K562 (cell line): Measurements from ENCODE around the gene GET4. TPM values are rescaled to one million over a fixed set of nuclear protein-coding genes. Genes with fewer than 3 reads are reported as not detected.

Source experiments
- ATAC-seq: fragments of 200-7000 bp; cut with Tn5 transposase; 3 replicates; pipeline ENCODE4 v1.9.1; 2020; ENCODE audit warnings: moderate library complexity
- BruUV-seq: library from RNA; stranded (reverse); fragments of 400-500 nt; replicated peaks from 2 replicates; lab custom pipeline; 2021; lab: Mats Ljungman, UMichigan
- CTCF ChIA-PET: fragments of 300-600 bp; formaldehyde crosslinking; extraction: SDS; loops from one replicate; lab custom pipeline; 2021; ENCODE audit warnings: low intra/inter-chr PET ratio; lab: Yijun Ruan, JAX
- POLR2A ChIA-PET: fragments of 300-600, 350-650 bp; sonication (Branson Sonifier 250); formaldehyde crosslinking; extraction: SDS; loops from one replicate; lab custom pipeline; 2021; ENCODE audit warnings: antibody characterized with exemption, inconsistent platforms; lab: Yijun Ruan, JAX
- DNase-seq, 4 experiments: peaks; one replicate each; pipeline versions ENCODE4 v3.0.0 to v3.0.0-alpha.2; 2011 to 2018; ENCODE audit warnings: low spot score in 3 of 4, mixed read lengths in 3 of 4; ENCODE audit errors: extremely low read depth in 1 of 4
- FAIRE-seq: peaks from 2 replicates; lab custom pipeline; 2011; peaks lifted over from hg19 to GRCh38; lab: Jason Lieb, UNC
- H2AFZ ChIP-seq: 2 replicates; pipeline ENCODE4 v1.6.0; 2011; ENCODE audit warnings: low read depth, low read length, control low read depth, inconsistent platforms
- H3K27ac ChIP-seq: fragments of 200-600 bp; 3 replicates; pipeline ENCODE4 v1.8.0; 2011; ENCODE audit warnings: low read depth, mild to moderate bottlenecking, control low read depth, inconsistent platforms, low read length, moderate library complexity, mixed read lengths; ENCODE audit errors: extremely low read depth
- H3K27me3 ChIP-seq, 2 experiments: fragments of 300-600 bp in 1 of 2; 2 replicates in 1 of 2; 3 replicates in 1 of 2; pipeline versions ENCODE4 v1.6.0 to v1.8.0; 2011; ENCODE audit warnings: inconsistent platforms in 2 of 2, low read length in 2 of 2, mild to moderate bottlenecking in 1 of 2, mixed read lengths in 1 of 2, moderate library complexity in 1 of 2; ENCODE audit not compliant: control insufficient read depth in 2 of 2, insufficient read depth in 2 of 2
- H3K36me3 ChIP-seq: fragments of 300-600 bp; 3 replicates; pipeline ENCODE4 v1.8.0; 2011; ENCODE audit warnings: mild to moderate bottlenecking, low read length, inconsistent platforms; ENCODE audit not compliant: control insufficient read depth, insufficient read depth
- H3K4me1 ChIP-seq, 2 experiments: fragments of 200-600 bp in 1 of 2; replicated peaks in 1 of 2; 2 replicates in 1 of 2; 3 replicates in 1 of 2; pipeline versions ENCODE4 v1.5.1 to v1.8.0; 2011; ENCODE audit warnings: inconsistent platforms in 2 of 2, low read length in 2 of 2, mild to moderate bottlenecking in 1 of 2, mixed read lengths in 1 of 2, moderate library complexity in 1 of 2; ENCODE audit not compliant: control insufficient read depth in 2 of 2, insufficient read depth in 2 of 2
- H3K4me2 ChIP-seq: 2 replicates; pipeline ENCODE4 v1.6.1; 2011; ENCODE audit warnings: low read length, control low read depth, inconsistent platforms, mixed read lengths; ENCODE audit not compliant: insufficient read depth
- H3K4me3 ChIP-seq: fragments of 200-600 bp; sonication (generic), shearing (Covaris generic); 2 replicates; pipeline ENCODE4 v1.5.1; 2016; ENCODE audit warnings: control low read depth, inconsistent platforms
- H3K79me2 ChIP-seq: fragments of 200-600 bp; 3 replicates; pipeline ENCODE4 v1.8.0; 2011; ENCODE audit warnings: low read length, inconsistent platforms; ENCODE audit not compliant: control insufficient read depth, insufficient read depth
- H3K9ac ChIP-seq, 2 experiments: 2 replicates each; pipeline versions ENCODE4 v1.6.0 to v1.6.1; 2011; ENCODE audit warnings: low read depth in 2 of 2, low read length in 2 of 2, control low read depth in 1 of 2, inconsistent platforms in 1 of 2, mild to moderate bottlenecking in 1 of 2, mixed read lengths in 1 of 2; ENCODE audit not compliant: insufficient read depth in 1 of 2
- H3K9me1 ChIP-seq: one replicate; pipeline ENCODE4 v1.6.0; 2011; ENCODE audit warnings: inconsistent platforms, mild to moderate bottlenecking, low read length, moderate library complexity; ENCODE audit not compliant: control insufficient read depth, insufficient read depth
- H3K9me3 ChIP-seq: replicated peaks from 2 replicates; pipeline ENCODE4 v1.5.1; 2011; ENCODE audit warnings: low read depth, low read length, inconsistent platforms; ENCODE audit not compliant: control insufficient read depth, insufficient read depth
- H4K20me1 ChIP-seq: replicated peaks from 2 replicates; pipeline ENCODE4 v1.6.1; 2011; ENCODE audit warnings: low read length, inconsistent platforms, mixed read lengths; ENCODE audit not compliant: control insufficient read depth, insufficient read depth
- EGR1 ChIP-seq: fragments of 450-650 bp; conservative IDR thresholded peaks from 2 replicates; pipeline ENCODE4 v1.6.1; 2017; ENCODE audit warnings: mild to moderate bottlenecking
- PKNOX1 ChIP-seq: fragments of 450-650 bp; IDR thresholded peaks from 2 replicates; pipeline ENCODE4 v1.6.1; 2016
- RFX1 ChIP-seq: fragments of 450-650 bp; IDR thresholded peaks from 2 replicates; pipeline ENCODE4 v1.6.1; 2016; ENCODE audit warnings: mild to moderate bottlenecking, moderate library complexity
- ZNF57 ChIP-seq: fragments of 450-650 bp; formaldehyde crosslinking; IDR thresholded peaks from 2 replicates; pipeline ENCODE4 v1.4.0; 2020; ENCODE audit warnings: mild to moderate bottlenecking, moderate library complexity
- WGBS: fragments of 100-300 bp; shearing (Covaris generic); methylation state at CpG from one replicate; pipeline ENCODE4 v1.1.6; 2016; ENCODE audit warnings: low coverage, mixed read lengths; ENCODE audit not compliant: insufficient coverage; ENCODE audit errors: missing lambda C conversion rate; 5-methylcytosine and 5-hydroxymethylcytosine counted together
- in situ Hi-C: fragments of 300-500 bp; cut with MboI; formaldehyde crosslinking; loops from 4 replicates; pipeline ENCODE4 v1.15.0; 2018; ENCODE audit warnings: inconsistent platforms, mixed read lengths
- intact Hi-C: fragments of 100-400 bp; cut with micrococcal nuclease; formaldehyde crosslinking; loops from 2 replicates; pipeline ENCODE4 v1.14.2; 2022
- polyA plus RNA-seq, 8 experiments: library from polyadenylated mRNA; depleted of rRNA in 4 of 8; stranded (reverse) in 5 of 8; unstranded in 3 of 8; fragments of >200 nt; fragmentation: Nextera tagmentation in 2 of 8; fragmentation: Illumina TruSeq in 1 of 8; extraction: Ambion mirVana in 2 of 8; extraction: Trizol in 1 of 8; gene quantifications; 2 replicates each; pipeline versions ENCODE4 v1.2.1 to v1.2.3, GENCODE V29; 2011 to 2014; ENCODE audit warnings: inconsistent platforms in 1 of 8, missing spikeins in 1 of 8
- total RNA-seq, 7 experiments: library from RNA; depleted of rRNA in 6 of 7; stranded (reverse); fragments of >200 nt in 6 of 7; fragmentation: Illumina TruSeq in 2 of 7; extraction: Trizol in 2 of 7; gene quantifications; 2 replicates each; pipeline versions ENCODE4 v1.2.1 to v1.2.3, GENCODE V29; 2011 to 2021; ENCODE audit warnings: low replicate concordance in 1 of 7

Gene GET4
- total and polyA plus RNA-seq, 9 of the 15 experiments (the other 6 are each of a cell fraction or from before 2014, with no cell fraction given): 0.99 to 122 (median 40.4) TPM

- no peak for ATAC-seq
- CTCF ChIA-PET: no interaction called here
- peaks cover 0 to 69% of the 10 kb centered on the region in 2 experiments; a peak in 2 of 5 replicates for H3K4me1 ChIP-seq
- no peak overlapping the region for H3K4me2 ChIP-seq
- no peak overlapping the region for H3K4me3 ChIP-seq
- H3K9ac ChIP-seq: no peak overlapping the region
- intact Hi-C loops (no loop called here), in situ Hi-C loops (no loop called here)
- H2AFZ ChIP-seq: no peak overlapping the region
- BruUV-seq: no TSS peak
- TF ChIP-seq RFX1: no peak
- peak; percentile 68 for TF ChIP-seq PKNOX1
- H3K9me1 ChIP-seq: no peaks in the 10 kb centered on the region
- no peak for FAIRE-seq
- H3K79me2 ChIP-seq: no peaks in the 10 kb centered on the region
- no peaks in the 10 kb centered on the region for H3K36me3 ChIP-seq
- H3K9me3 ChIP-seq: no peaks in the 10 kb centered on the region
- no peak overlapping the region for H3K27ac ChIP-seq
- WGBS: 24% methylated on average over 11 of the region's 11 CpGs
- no peaks in the 10 kb centered on the region for H4K20me1 ChIP-seq
- POLR2A ChIA-PET: interaction anchor here (1.0 to 1.2 kb wide), 2 partner anchors 9 to 18 kb away, joined by 3 read pairs; no protein-coding TSS in a partner anchor
- peaks cover 8 to 16% of the 10 kb centered on the region in 2 experiments; a peak in 4 of 5 replicates for H3K27me3 ChIP-seq
- DNase-seq: no peak
Observed at GRCh38 chr7:910441-910861, 34.1 kb downstream of the GET4 start.

- no peaks in the 10 kb centered on the region for H3K36me3 ChIP-seq
- TF ChIP-seq ZNF57 (CRISPR knock-in tag) (no peak), EGR1 (0 out of 2 replicates have a peak, but pooled peaks have one; percentile 26)
- no peak overlapping the region for H3K4me3 ChIP-seq
- WGBS: 45% methylated on average over 18 of the region's 19 CpGs
- peaks cover 8 to 21% of the 10 kb centered on the region in 2 experiments; a peak in 4 of 5 replicates for H3K27me3 ChIP-seq
- ATAC-seq (no peak), DNase-seq (no peak), FAIRE-seq (no peak)
- H2AFZ ChIP-seq: no peak overlapping the region
- H3K27ac ChIP-seq: no peak overlapping the region
- in situ Hi-C loops (no loop called here), intact Hi-C loops (no loop called here)
- ChIA-PET CTCF (no interaction called here), POLR2A (interaction anchor here (1.0 to 1.2 kb wide), 2 partner anchors 10 to 17 kb away, joined by 3 read pairs; no protein-coding TSS in a partner anchor)
- H3K4me1 ChIP-seq: peaks cover 0 to 72% of the 10 kb centered on the region in 2 experiments; a peak in 2 of 5 replicates
- no peaks in the 10 kb centered on the region for H3K79me2 ChIP-seq
- no peak overlapping the region for H3K4me2 ChIP-seq
- H3K9me1 ChIP-seq: no peaks in the 10 kb centered on the region
- BruUV-seq: no TSS peak
- H4K20me1 ChIP-seq: no peaks in the 10 kb centered on the region
- H3K9ac ChIP-seq: no peak overlapping the region
- H3K9me3 ChIP-seq: no peaks in the 10 kb centered on the region
Observed at GRCh38 chr7:910931-911431, 34.6 kb downstream of the GET4 start.
